Keratinocyte (primary cell): ENCODE data around the gene TKT. TPM values are rescaled to one million over a fixed set of nuclear protein-coding genes. Genes with fewer than 3 reads are reported as not detected.

Source experiments
- DNase-seq: peaks from one replicate; pipeline ENCODE4 v3.0.0-alpha.2; 2011; ENCODE audit warnings: low read depth, missing footprints, low spot score
- FAIRE-seq: peaks from 2 replicates; lab custom pipeline; 2011; peaks lifted over from hg19 to GRCh38; lab: Jason Lieb, UNC
- H2AFZ ChIP-seq: 2 replicates; pipeline ENCODE4 v1.6.0; 2012; ENCODE audit warnings: low read length, control low read depth, inconsistent platforms; ENCODE audit not compliant: control insufficient read depth
- H3K27ac ChIP-seq: 2 replicates; pipeline ENCODE4 v1.5.1; 2011; ENCODE audit warnings: low read length; ENCODE audit not compliant: control insufficient read depth, insufficient read depth
- H3K27me3 ChIP-seq: 3 replicates; pipeline ENCODE4 v1.6.0; 2011; ENCODE audit warnings: low read length; ENCODE audit not compliant: control insufficient read depth, insufficient read depth; ENCODE audit errors: extremely low read depth
- H3K36me3 ChIP-seq, 2 experiments: 2 replicates in 1 of 2; 3 replicates in 1 of 2; pipeline ENCODE4 v1.5.1; 2011; ENCODE audit warnings: low read length in 2 of 2, mild to moderate bottlenecking in 1 of 2; ENCODE audit not compliant: control insufficient read depth in 2 of 2, insufficient read depth in 2 of 2; ENCODE audit errors: extremely low read depth in 1 of 2
- H3K4me1 ChIP-seq: 3 replicates; pipeline ENCODE4 v1.5.1; 2011; ENCODE audit warnings: low read length; ENCODE audit not compliant: control insufficient read depth, insufficient read depth; ENCODE audit errors: extremely low read depth
- H3K4me2 ChIP-seq: 3 replicates; pipeline ENCODE4 v1.6.0; 2011; ENCODE audit warnings: low read depth, low read length; ENCODE audit not compliant: control insufficient read depth, insufficient read depth; ENCODE audit errors: extremely low read depth
- H3K4me3 ChIP-seq, 3 experiments: fragments of 200-600 bp in 1 of 3; sonication (generic) in 1 of 3; 2 replicates in 2 of 3; 3 replicates in 1 of 3; pipeline ENCODE4 v1.5.1; 2011 to 2016; ENCODE audit warnings: low read length in 3 of 3, mild to moderate bottlenecking in 3 of 3, control low read depth in 2 of 3, inconsistent platforms in 1 of 3, low read depth in 1 of 3, mixed read lengths in 1 of 3, mixed run types in 1 of 3, moderate library complexity in 1 of 3; ENCODE audit not compliant: control insufficient read depth in 2 of 3, insufficient read depth in 2 of 3; ENCODE audit errors: extremely low read depth in 1 of 3
- H3K79me2 ChIP-seq: 2 replicates; pipeline ENCODE4 v1.6.0; 2012; ENCODE audit warnings: low read length; ENCODE audit not compliant: control insufficient read depth, insufficient read depth
- H3K9ac ChIP-seq: 3 replicates; pipeline ENCODE4 v1.6.0; 2011; ENCODE audit warnings: low read length; ENCODE audit not compliant: control insufficient read depth, insufficient read depth; ENCODE audit errors: extremely low read depth
- H3K9me1 ChIP-seq: 3 replicates; pipeline ENCODE4 v1.6.0; 2011; ENCODE audit warnings: low read length; ENCODE audit not compliant: control insufficient read depth, insufficient read depth; ENCODE audit errors: extremely low read depth
- H3K9me3 ChIP-seq: 2 replicates; pipeline ENCODE4 v1.5.1; 2012; ENCODE audit warnings: low read depth, low read length; ENCODE audit not compliant: control insufficient read depth
- H4K20me1 ChIP-seq: 3 replicates; pipeline ENCODE4 v1.6.0; 2011; ENCODE audit warnings: low read length; ENCODE audit not compliant: control insufficient read depth, insufficient read depth; ENCODE audit errors: extremely low read depth
- CTCF ChIP-seq, 3 experiments: IDR thresholded peaks in 1 of 3; conservative IDR thresholded peaks in 1 of 3; optimal IDR thresholded peaks in 1 of 3; 2 replicates in 2 of 3; 3 replicates in 1 of 3; pipeline versions ENCODE3 to v1.5.1; 2011; ENCODE audit warnings: low read length in 3 of 3, mild to moderate bottlenecking in 3 of 3, moderate library complexity in 2 of 3, control low read depth in 1 of 3, inconsistent platforms in 1 of 3; ENCODE audit not compliant: insufficient read depth in 2 of 3; ENCODE audit errors: extremely low read depth in 1 of 3
- EZH2 ChIP-seq: IDR thresholded peaks from one replicate; pipeline ENCODE4 v1.6.1; 2012; ENCODE audit warnings: inconsistent platforms, mild to moderate bottlenecking, low read length, moderate library complexity
- dilution Hi-C: fragments of 300-500 bp; cut with MboI; formaldehyde crosslinking; loops from one replicate; pipeline ENCODE4 v1.7.0; 2020; ENCODE audit warnings: low sequenced_read_pairs; ENCODE audit not compliant: extremely low pct_ligation_motif_present
- polyA plus RNA-seq, 5 experiments: library from polyadenylated mRNA; depleted of rRNA in 3 of 5; stranded (reverse) in 3 of 5; stranded (forward) in 1 of 5; unstranded in 1 of 5; fragments of >200 nt; gene quantifications; 1 replicate in 1 of 5; 2 replicates in 3 of 5; 3 replicates in 1 of 5; pipeline versions ENCODE4 v1.2.1 to v1.2.3, GENCODE V29; 2011 to 2012; ENCODE audit warnings: missing spikeins in 2 of 5, low read depth in 1 of 5, low replicate concordance in 1 of 5

Gene TKT
- polyA plus RNA-seq, 1 donor (not counting 4 experiments of a cell fraction or from before 2014, with no cell fraction given), result 266 TPM

- Histone ChIP-seq H3K9me3 (no peaks in the 10 kb centered on the region), H3K4me2 (no peak overlapping the region), H3K9me1 (no peaks in the 10 kb centered on the region), H3K4me3 (no peak overlapping the region), H3K79me2 (no peaks in the 10 kb centered on the region), H3K27ac (no peak overlapping the region), H3K9ac (no peak overlapping the region), H4K20me1 (no peaks in the 10 kb centered on the region), H2AFZ (no peak overlapping the region), H3K36me3 (peaks cover 4 to 9% of the 10 kb centered on the region in 2 experiments), H3K27me3 (no peaks in the 10 kb centered on the region), H3K4me1 (no peaks in the 10 kb centered on the region)
- TF ChIP-seq EZH2 (no peak), CTCF (optimal IDR thresholded peaks at IDR 0.05 in 1 of 3, IDR thresholded peaks at IDR 0.05 in 1 of 3, conservative IDR thresholded peaks at IDR 0.05 in 1 of 3; ENCODE audit: extremely low read depth in 1 of 3, insufficient read depth in 2 of 3, low read length in 3 of 3) (no peak)
- no peak for FAIRE-seq
- dilution Hi-C loops, result no loop called here
- no peak for DNase-seq
Measured at GRCh38 chr3:53282581-53282980, 26.8 kb upstream of the TKT start.

GRCh38 chr3:53278667-53279066 lies 22.8 kb upstream of the TKT start:
- no peak for DNase-seq

More at GRCh38 chr3:53278667-53279066, 22.8 kb upstream of the TKT start:
- Histone ChIP-seq H3K4me1 (no peaks in the 10 kb centered on the region), H3K4me2 (no peak overlapping the region), H3K79me2 (no peaks in the 10 kb centered on the region), H3K36me3 (no peaks in the 10 kb centered on the region), H3K27me3 (no peaks in the 10 kb centered on the region), H4K20me1 (no peaks in the 10 kb centered on the region), H3K9me1 (no peaks in the 10 kb centered on the region), H3K4me3 (no peak overlapping the region), H3K27ac (no peak overlapping the region), H3K9ac (no peak overlapping the region), H3K9me3 (no peaks in the 10 kb centered on the region), H2AFZ (no peak overlapping the region)
- TF ChIP-seq CTCF (optimal IDR thresholded peaks at IDR 0.05 in 1 of 3, IDR thresholded peaks at IDR 0.05 in 1 of 3, conservative IDR thresholded peaks at IDR 0.05 in 1 of 3; ENCODE audit: extremely low read depth in 1 of 3, insufficient read depth in 2 of 3, low read length in 3 of 3), result no peak
- TF ChIP-seq EZH2, result no peak
- FAIRE-seq, result no peak
- dilution Hi-C loops, result no loop called here
